Measurements from ENCODE around the gene INPP5D. TPM values are rescaled to one million over a fixed set of nuclear protein-coding genes. Genes with fewer than 3 reads are reported as not detected.

The INPP5D gene
- total RNA-seq, 2 donors from 2014 or later = 7.2 to 9.3 TPM

DNA sequence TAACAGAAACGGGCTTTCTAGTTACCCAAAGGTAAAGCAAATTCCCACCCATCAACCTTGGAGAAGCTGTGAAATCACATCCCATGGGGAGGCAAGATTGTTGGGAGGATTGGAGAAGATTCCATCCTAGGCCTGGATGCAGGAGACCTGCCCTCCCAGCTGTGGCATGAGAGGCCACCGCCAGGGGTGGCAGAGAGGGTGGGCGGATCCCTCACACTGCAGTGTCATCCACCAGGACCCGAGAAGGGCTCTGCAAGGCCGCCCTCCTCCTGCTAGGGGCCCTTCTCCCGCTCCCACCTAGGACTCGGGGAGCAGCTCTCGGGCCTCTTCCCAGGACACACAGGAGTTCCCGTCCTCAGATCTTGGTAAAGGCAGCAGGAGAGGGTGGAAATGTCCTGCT is 175.8 kb downstream of the INPP5D start:
- intact Hi-C loops (cut with DNase I) = no loop called here
- ATAC-seq (no peak), DNase-seq (no peak)

GRCh38 chr2:233236820-233237589 is 176.9 kb downstream of the INPP5D start:
- intact Hi-C loops (cut with DNase I) = no loop called here
- DNase-seq = no peak
- ATAC-seq = no peak

DNA sequence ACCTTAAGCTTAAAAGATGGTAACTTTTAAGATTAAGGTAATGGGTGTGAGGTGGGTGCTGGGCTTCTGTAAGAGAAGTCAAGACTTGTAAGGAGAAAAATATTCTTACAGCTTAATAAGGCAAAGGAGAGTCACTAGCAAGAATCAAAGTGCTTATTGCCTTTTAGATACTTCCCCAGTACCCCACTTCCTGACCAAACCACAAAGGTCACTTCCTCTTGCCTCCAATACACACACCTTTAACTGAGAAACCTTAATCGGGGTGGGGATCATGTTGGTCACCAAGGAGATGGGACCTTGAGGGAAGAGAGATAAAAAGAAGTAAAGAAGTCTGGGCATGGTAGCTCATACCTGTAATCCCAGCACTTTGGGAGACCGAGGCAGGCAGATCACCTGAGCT is 180.8 kb downstream of the INPP5D start:
- DNase-seq (no peak), ATAC-seq (no peak)
- intact Hi-C loops (cut with DNase I) = loop anchor here in 1 of 2 donors (10.0 kb wide), 1 partner anchor 386 kb away; no protein-coding TSS in a partner anchor

DNA sequence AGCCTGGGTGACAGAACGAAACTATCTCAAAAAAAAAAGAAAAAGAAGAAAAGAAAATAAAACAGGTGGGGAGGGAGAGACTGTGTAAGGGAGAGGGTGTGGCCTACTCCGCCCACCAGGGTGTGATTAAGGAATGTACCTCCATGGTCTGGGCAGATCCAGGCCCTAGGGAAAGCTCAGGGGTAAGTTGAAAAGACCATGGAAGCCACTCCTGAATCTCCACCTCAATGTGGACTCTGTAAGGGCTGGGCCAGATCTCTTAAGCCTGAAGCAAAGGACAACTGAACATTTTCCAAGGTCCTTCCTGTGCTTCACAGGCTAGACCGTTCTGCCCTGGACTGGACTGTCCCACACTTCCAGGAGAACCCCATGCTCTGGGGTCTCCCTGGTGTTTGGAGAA is 181.7 kb downstream of the INPP5D start:
- no peak for ATAC-seq
- no peak for DNase-seq
- intact Hi-C loops (cut with DNase I) = loop anchor here in 1 of 2 donors (10.0 kb wide), 1 partner anchor 387 kb away; no protein-coding TSS in a partner anchor

- no peak for DNase-seq
- intact Hi-C loops (cut with DNase I) = loop anchor here in 1 of 2 donors (10.0 kb wide), 1 partner anchor 388 kb away; no protein-coding TSS in a partner anchor
- peak; percentile 53 to 83 for ATAC-seq
Observed at GRCh38 chr2:233242231-233242927, 182.2 kb downstream of the INPP5D start.

- intact Hi-C loops (cut with DNase I) = loop anchor here in 1 of 2 donors (10.0 kb wide), 1 partner anchor 389 kb away; no protein-coding TSS in a partner anchor
- DNase-seq (no peak), ATAC-seq (no peak)
Observed at GRCh38 chr2:233243348-233243747, 183.2 kb downstream of the INPP5D start.

DNA sequence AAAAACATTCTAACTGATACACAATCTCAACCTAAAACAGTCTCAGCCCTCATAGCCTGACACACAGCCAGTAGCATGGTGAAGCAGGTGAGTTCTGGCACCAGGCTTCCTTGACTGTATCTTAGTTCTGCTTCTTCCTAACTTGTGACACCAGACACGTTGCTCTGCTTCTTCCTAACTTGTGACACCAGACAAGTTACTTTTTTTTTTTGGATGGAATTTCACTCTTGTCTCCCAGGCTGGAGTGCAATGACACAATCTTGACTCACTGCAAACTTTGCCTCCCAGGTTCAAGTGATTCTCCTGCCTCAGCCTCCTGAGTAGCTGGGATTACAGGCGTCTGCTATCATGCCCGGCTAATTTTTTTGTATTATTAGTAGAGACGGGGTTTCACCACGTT is 184.7 kb downstream of the INPP5D start:
- DNase-seq (no peak), ATAC-seq (no peak)
- intact Hi-C loops (cut with DNase I) = loop anchor here in 1 of 2 donors (10.0 kb wide), 1 partner anchor 390 kb away; no protein-coding TSS in a partner anchor

GRCh38 chr2:233245406-233245805 is 185.3 kb downstream of the INPP5D start:
- no peak for DNase-seq
- intact Hi-C loops (cut with DNase I) = loop anchor here in 1 of 2 donors (10.0 kb wide), 1 partner anchor 391 kb away; no protein-coding TSS in a partner anchor
- ATAC-seq = no peak

DNA sequence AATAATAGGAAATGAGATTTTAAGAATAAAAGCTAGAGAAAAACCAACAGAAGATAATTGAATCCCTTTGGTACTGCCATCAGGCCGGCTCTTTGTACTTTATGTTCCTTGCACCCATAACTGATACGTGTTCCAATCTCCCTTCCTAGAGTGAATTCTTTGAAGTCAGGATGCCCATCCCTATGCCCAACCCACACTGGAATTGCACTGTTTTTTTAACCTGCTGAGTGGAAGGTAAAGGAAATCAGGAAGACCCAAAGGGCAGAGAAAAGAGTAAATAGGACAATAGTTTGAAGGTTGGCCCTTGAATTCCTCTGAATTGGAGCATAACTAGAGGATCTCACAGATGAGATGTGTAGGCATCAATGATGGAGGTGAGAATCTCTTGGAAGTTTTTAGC is 187.0 kb downstream of the INPP5D start:
- intact Hi-C loops (cut with DNase I) = loop anchor here in 1 of 2 donors (10.0 kb wide), 1 partner anchor 392 kb away; no protein-coding TSS in a partner anchor
- DNase-seq (no peak), ATAC-seq (no peak)

DNA sequence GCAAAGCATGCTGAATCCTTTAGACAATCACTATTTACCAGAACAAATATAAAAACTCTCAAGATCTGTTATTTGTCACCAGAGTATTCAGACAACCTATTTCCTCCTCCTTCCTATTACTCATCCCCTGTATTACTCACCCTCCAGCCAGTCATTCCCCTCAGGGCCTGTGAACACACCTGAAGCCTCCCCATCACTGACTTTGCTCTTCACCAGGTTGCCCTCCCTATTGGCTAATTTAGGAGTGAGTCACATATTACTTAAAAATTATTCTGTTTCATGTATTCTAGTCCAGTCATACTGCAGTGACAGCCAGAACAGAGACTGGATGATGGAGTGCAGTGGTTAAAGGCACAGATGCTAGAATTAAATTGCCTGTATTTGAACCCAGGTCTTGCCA is 187.6 kb downstream of the INPP5D start:
- intact Hi-C loops (cut with DNase I) = loop anchor here in 1 of 2 donors (10.0 kb wide), 1 partner anchor 393 kb away; no protein-coding TSS in a partner anchor
- no peak for ATAC-seq
- DNase-seq = no peak

DNA sequence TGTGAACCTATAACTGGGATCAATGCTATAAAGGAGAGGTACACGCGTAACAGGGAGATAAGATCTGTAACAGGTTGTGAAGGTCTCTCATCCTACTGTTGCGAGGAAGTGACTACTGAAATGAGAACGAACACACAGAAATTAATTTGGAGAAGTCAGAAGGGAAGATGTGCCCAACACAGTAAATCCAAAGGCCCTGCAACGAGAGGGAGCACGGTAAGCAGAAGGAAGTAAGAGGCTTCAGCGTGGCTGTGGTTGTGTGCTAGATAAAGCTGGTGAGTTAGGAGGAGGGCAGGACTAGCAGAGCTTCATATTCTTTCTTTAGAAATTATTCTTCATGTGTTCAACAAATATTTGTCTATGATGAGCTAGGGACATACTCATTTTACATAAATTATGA is 188.9 kb downstream of the INPP5D start:
- no peak for ATAC-seq
- no peak for DNase-seq
- intact Hi-C loops (cut with DNase I) = loop anchor here in 1 of 2 donors (10.0 kb wide), 1 partner anchor 394 kb away; no protein-coding TSS in a partner anchor

DNA sequence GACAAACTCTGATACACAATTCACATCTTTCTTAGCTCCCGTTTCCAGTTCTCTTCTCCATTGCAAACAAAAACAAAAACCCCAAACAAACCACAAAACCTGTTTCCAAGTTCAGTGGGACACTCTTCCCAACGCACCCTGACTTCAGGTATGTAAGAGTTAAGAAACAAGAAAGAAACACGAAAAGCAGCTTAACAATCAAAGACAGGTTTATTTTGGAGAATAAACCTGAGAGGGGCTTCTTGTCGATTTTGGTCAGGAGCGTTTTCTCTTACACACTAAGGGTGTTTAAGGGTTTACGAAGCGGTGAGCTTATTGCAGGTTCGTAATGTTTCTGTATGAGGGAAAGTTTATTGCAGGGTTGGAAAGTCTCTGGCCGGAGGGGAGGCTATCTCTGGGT is 190.4 kb downstream of the INPP5D start:
- intact Hi-C loops (cut with DNase I) = loop anchor here in 1 of 2 donors (5.0 kb wide), 2 partner anchors 398 to 643 kb away; no protein-coding TSS in a partner anchor
- ATAC-seq (no peak), DNase-seq (no peak)

DNA sequence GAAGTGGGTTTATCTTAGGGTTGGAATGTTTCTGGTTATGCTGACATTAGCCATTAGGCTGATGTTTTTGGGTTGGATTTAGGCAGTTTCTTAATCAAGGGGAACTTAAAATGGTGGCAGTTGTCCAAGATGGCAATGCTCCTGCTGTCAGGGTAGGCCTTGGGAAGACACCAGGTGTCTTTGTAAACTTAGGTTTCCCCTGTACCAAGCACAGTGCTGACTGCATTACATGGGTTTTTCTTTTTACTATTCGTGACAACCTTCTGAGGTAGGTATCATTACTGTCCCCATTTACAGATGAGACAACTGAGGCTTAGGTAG is 190.8 kb downstream of the INPP5D start:
- intact Hi-C loops (cut with DNase I) = loop anchor here in 1 of 2 donors (1.0 to 5.0 kb wide), 3 partner anchors 153 to 644 kb away; no protein-coding TSS in a partner anchor
- no peak for DNase-seq
- peak in 1 of 2 donors; percentile 10 for ATAC-seq

DNA sequence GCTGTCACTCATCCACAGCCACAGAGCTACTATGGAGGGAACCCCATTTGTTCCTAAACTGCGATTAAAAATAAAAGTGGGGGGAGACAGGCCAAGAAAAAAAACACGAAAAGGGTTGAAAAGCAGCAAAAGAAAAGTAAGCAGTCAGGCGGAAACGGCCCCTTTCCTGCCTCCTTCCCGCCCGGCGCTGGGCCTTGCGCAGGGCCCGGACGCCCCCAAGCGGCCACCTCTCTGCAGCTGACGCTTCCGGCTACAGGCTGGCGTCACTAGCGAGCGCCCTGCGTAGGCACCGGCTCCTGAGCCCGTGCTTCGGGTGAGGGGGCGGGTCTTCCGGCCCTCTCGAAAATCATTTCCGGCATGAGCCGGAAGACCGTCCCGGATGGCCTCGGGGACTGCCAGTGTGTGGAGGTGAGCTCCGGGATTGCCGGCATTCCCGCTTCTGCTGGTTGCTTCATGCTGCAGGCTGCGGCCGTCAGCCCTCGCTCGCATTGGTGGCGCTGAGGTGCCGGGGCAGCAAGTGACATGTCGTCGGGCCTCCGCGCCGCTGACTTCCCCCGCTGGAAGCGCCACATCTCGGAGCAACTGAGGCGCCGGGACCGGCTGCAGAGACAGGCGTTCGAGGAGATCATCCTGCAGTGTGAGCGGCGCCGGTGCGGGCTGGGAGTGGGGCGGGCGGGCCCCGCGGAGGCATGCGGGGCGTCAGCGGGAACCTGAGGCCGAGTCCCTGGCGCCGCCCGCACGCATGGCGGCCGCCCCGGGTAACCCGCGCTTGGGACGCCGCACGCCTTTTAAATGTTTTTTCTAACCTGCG is 191.4 kb downstream of the INPP5D start, which contains the start of gene ATG16L1:
TSS of gene ATG16L1 (plus strand) at position 368 of the 811 bp plus-strand sequence. CDS start at position 523, 155 bp downstream.
- intact Hi-C loops (cut with DNase I) = loop anchor here in 1 of 2 donors (1.0 to 5.0 kb wide), 3 partner anchors 153 to 644 kb away; no protein-coding TSS in a partner anchor
- ATAC-seq = peak; percentile 99 to 100
- peak; percentile 97 for DNase-seq

DNA sequence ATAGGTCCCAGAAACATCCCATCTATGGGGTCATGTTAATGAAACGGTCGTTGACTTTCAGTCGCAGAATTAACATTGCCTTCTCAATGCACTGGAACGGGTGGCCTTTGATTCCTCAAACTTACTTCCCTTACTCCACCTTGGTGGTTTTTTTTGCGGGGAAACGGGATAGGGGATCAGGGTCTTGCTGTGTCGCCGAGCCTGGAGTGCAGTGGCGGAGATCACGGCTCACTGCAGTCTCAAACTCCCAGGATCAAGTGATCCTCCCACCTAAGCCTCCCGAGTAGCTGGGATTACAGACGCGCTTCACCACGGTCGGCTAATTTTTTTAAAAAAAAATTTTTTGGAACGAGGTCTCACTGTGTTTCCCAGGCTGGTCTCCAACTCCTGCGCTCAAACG is 192.1 kb downstream of the INPP5D start:
- intact Hi-C loops (cut with DNase I) = loop anchor here in 1 of 2 donors (5.0 kb wide), 2 partner anchors 400 to 645 kb away; no protein-coding TSS in a partner anchor
- DNase-seq (no peak), ATAC-seq (no peak)

- peak; percentile 24 for DNase-seq
- intact Hi-C loops (cut with DNase I) = no loop called here
- no peak for ATAC-seq
Observed at GRCh38 chr2:233255151-233255550, 195.0 kb downstream of the INPP5D start.

- DNase-seq (no peak), ATAC-seq (no peak)
- intact Hi-C loops (cut with DNase I) = no loop called here
Observed at GRCh38 chr2:233256048-233256447, 195.9 kb downstream of the INPP5D start.

Data from left cardiac atrium (tissue), 4 donors.